ENCODE measurements around the gene ANKRD44. TPM values are rescaled to one million over a fixed set of nuclear protein-coding genes. Genes with fewer than 3 reads are reported as not detected.

ANKRD44 gene
- total RNA-seq, 1 donor from 2014 or later: 4.3 TPM

- Histone ChIP-seq H3K27me3 (ENCODE audit: control insufficient read depth, insufficient read depth, low read length) (no peaks in the 10 kb centered on the region), H3K4me3 (ENCODE audit: low read depth, low read length) (no peak overlapping the region), H3K36me3 (ENCODE audit: control insufficient read depth, insufficient read depth, low read length) (no peaks in the 10 kb centered on the region)
- no peak for DNase-seq (ENCODE audit: low read depth)
- TF ChIP-seq CTCF (IDR thresholded peaks at IDR 0.05; ENCODE audit: insufficient read depth, low read length, poor library complexity, severe bottlenecking): no peak
These were observed 2.0 kb downstream of the ANKRD44 start for GRCh38 chr2:197308585-197308984.

GRCh38 chr2:197307933-197308521, 2.6 kb downstream of the ANKRD44 start:
- no peak overlapping the region for H3K4me3 ChIP-seq (ENCODE audit: low read depth, low read length)
- H3K36me3 ChIP-seq (ENCODE audit: control insufficient read depth, insufficient read depth, low read length): no peaks in the 10 kb centered on the region
- no peak for DNase-seq (ENCODE audit: low read depth)
- no peaks in the 10 kb centered on the region for H3K27me3 ChIP-seq (ENCODE audit: control insufficient read depth, insufficient read depth, low read length)
- TF ChIP-seq CTCF (IDR thresholded peaks at IDR 0.05; ENCODE audit: insufficient read depth, low read length, poor library complexity, severe bottlenecking): no peak

GRCh38 chr2:197307236-197307932, 3.2 kb downstream of the ANKRD44 start:
- Histone ChIP-seq H3K36me3 (ENCODE audit: control insufficient read depth, insufficient read depth, low read length) (no peaks in the 10 kb centered on the region), H3K4me3 (ENCODE audit: low read depth, low read length) (no peak overlapping the region), H3K27me3 (ENCODE audit: control insufficient read depth, insufficient read depth, low read length) (no peaks in the 10 kb centered on the region)
- no peak for DNase-seq (ENCODE audit: low read depth)
- TF ChIP-seq CTCF (IDR thresholded peaks at IDR 0.05; ENCODE audit: insufficient read depth, low read length, poor library complexity, severe bottlenecking): no peak

- no peak for DNase-seq (ENCODE audit: low read depth)
- Histone ChIP-seq H3K4me3 (ENCODE audit: low read depth, low read length) (no peak overlapping the region), H3K27me3 (ENCODE audit: control insufficient read depth, insufficient read depth, low read length) (no peaks in the 10 kb centered on the region), H3K36me3 (ENCODE audit: control insufficient read depth, insufficient read depth, low read length) (no peaks in the 10 kb centered on the region)
- TF ChIP-seq CTCF (IDR thresholded peaks at IDR 0.05; ENCODE audit: insufficient read depth, low read length, poor library complexity, severe bottlenecking): no peak
These were observed 3.9 kb downstream of the ANKRD44 start for GRCh38 chr2:197306696-197307040.

- no peak for DNase-seq (ENCODE audit: low read depth)
- no peak for TF ChIP-seq CTCF (IDR thresholded peaks at IDR 0.05; ENCODE audit: insufficient read depth, low read length, poor library complexity, severe bottlenecking)
- H3K27me3 ChIP-seq (ENCODE audit: control insufficient read depth, insufficient read depth, low read length): no peaks in the 10 kb centered on the region
- no peak overlapping the region for H3K4me3 ChIP-seq (ENCODE audit: low read depth, low read length)
- H3K36me3 ChIP-seq (ENCODE audit: control insufficient read depth, insufficient read depth, low read length): no peaks in the 10 kb centered on the region
These were observed 4.4 kb downstream of the ANKRD44 start for GRCh38 chr2:197306024-197306695.

Measured in kidney epithelial cell (primary cell).